SIG-M5 (cell line): ENCODE measurements around the gene HTT.

Experiments used
- DNase-seq: peaks from one replicate; lab custom pipeline; 2025; lab: John Stamatoyannopoulos, UW

HTT gene

GRCh38 chr4:3074078-3074845 lies at the start of gene HTT, which contains the start of gene HTT-AS:
Gene HTT (plus strand): TSS chr4:3074681. CDS start chr4:3074826, 145 bp downstream.
Gene HTT-AS (minus strand): TSS chr4:3074538.
- DNase-seq = peak; percentile 54

DNA sequence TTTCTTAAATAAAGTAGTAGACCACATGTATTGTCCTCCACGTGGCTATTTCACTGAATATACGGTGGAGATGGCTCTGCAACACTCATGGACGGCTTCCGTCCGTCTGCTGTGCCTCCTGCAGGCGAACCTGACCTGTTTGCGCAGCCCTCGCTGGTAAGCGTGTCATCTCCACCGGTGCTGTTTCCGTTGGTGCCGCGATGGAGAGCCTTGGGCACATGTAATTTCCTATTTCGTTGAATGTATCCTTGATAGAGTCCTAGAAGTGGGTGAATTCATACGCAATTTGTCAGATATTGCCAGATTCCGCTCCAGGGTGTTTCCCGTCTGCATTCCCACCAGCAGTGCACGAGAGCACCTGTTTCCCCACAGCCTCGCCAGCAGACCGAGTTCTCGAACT lies 48.6 kb upstream of the HTT start:
- DNase-seq = no peak

- DNase-seq = no peak
Observed at GRCh38 chr4:3026540-3026939, 47.9 kb upstream of the HTT start.

GRCh38 chr4:3029464-3029863 lies 45.0 kb upstream of the HTT start:
- DNase-seq = no peak

- DNase-seq = no peak
Observed at GRCh38 chr4:3030566-3031356, 43.7 kb upstream of the HTT start.

GRCh38 chr4:3031357-3032082 lies 43.0 kb upstream of the HTT start:
- no peak for DNase-seq

DNA sequence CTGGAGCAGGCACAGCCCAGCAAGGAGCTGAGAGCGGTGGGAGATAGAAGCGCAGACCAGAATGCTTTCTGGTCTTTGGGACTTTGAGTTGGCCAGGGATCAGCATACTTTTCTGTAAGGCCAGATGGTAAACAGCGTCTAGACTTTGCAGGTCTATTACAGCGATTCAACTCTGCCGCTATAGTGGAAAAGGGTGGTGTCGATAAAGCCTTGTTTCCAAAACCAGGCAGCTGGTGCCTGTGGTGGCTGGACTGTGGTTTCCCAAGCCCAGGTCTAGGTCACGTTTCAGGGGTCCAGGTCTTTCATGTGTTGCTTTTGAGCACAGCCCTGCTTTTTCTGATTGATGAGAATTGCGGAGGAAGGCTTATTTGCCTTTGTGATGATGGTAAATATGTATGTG lies 40.2 kb upstream of the HTT start:
- DNase-seq = no peak

GRCh38 chr4:3035249-3035648 lies 39.2 kb upstream of the HTT start:
- DNase-seq = no peak

DNA sequence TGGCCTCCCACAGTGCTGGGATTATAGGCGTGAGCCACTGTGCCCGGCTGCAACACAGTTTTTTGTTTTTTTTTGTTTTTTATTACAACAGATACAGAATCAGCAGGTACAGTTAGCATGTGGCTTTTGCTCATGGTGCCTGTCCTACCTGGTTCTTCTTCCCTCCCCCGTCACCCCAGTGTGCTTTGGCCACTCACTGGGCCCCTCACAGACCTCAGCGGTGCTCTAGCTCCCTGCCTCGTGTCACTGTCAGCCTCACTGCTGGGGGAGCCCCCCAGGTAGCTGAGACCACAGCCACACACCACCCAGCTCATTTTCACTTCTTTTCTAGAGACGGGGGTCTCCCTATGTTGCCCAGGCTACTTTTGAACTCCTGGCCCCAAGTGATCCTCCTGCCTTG lies 38.8 kb upstream of the HTT start:
- DNase-seq = no peak

GRCh38 chr4:3036131-3036952 lies 38.1 kb upstream of the HTT start:
- no peak for DNase-seq

GRCh38 chr4:3037957-3038461 lies 36.5 kb upstream of the HTT start:
- no peak for DNase-seq

- DNase-seq = no peak
Observed at GRCh38 chr4:3039706-3040366, 34.6 kb upstream of the HTT start.

DNA sequence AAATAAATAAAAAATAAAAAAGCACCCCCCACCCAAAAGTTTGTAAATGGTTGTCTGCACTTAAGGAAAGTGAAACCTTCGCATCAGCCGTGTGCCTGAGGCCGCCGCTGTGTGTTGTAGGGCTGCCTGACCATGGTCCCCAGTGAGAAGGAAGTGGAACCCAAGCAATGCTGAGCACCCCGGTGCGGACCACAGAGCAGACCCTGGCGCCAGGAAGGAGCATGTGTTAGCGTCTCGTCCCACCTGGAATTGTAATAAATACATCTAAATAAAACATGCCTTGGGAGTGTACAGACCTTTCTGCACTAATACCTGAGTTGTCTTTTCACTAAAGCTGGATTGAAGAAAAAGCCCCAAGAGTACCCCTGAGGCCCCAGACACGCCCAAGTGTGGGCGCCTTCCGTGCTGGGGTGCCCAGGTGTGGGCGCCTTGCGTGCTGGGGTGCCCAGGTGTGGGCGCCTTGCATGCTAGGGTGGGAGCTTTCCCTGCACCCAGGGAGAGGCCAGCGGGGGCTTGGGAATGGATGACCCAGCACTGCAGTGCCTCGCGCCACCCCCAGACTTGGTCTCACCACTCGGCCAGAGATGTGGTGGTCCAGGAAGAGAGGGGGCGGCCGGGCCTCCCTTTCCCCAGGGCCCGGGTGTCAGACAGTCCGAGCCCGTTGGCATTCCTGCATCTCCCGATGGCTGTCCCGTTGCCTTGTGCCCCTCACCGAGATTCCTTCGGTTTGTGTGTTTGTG lies 33.9 kb upstream of the HTT start:
- DNase-seq = no peak

DNA sequence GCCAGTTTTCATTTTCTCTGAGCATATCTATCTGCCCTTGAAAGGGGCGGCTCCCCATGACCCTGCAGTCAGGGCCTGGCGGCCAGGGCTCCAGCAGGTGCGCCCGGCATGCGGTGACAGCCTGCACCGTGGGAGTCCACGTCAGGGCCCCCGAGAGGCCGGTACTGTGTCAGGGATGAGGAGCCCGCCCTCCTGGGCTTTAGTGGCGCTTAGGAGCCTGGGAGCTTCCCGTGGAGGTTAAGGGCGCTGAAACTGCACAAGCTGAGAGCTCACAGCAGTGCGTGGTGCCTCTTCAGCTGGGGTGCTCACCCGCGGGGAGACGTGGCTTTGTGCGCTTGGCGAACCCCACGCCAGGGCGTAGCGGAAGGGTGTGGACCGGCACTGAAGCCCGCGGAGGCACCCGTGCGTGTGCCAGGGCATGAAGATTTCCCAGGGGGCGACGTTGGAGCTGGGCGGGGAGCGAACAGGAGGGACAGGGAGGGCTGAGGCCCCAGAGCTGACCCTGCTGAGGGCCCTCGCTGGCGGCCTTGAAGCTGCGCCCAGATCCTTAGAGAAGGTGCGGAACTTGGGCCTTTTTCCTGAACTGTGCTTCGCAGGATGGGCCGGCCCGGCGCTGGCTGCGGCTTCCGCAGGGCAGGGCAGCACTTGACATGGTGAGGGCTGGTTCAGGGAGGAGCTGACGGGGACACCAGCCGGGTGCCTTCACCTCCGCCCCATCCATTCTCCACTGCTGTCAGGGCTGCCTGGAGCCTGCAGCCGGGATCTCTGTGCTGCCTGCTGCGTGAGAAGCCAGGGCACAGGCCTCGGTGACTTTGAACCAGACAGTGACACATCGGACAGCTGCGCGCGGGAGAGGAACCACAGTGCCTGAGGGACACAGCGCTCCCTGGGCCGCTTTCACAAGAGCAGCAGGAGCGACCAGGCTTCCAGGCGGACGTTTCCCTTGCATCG lies 33.0 kb upstream of the HTT start:
- DNase-seq = no peak

DNA sequence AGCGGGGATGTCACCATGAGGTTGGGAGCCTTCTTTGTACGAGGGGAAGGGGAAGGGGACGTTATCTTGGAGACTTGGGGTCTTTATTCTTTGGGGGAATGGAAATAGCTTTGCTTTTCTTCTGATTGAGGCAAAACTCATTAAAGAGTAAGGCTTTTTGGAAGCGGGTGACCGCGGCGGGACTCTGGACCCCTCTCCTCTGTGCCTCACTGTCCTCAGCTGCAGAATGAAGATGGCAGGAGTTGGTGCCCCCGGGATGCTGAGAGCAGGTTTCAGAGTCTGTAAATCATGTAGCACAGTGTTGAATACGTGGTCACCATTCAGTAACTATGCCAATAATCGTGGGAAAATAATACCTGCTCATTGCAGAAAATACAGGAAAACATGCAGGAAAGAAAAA lies 32.3 kb upstream of the HTT start:
- no peak for DNase-seq

GRCh38 chr4:3043282-3044020 lies 31.0 kb upstream of the HTT start:
- DNase-seq = no peak

DNA sequence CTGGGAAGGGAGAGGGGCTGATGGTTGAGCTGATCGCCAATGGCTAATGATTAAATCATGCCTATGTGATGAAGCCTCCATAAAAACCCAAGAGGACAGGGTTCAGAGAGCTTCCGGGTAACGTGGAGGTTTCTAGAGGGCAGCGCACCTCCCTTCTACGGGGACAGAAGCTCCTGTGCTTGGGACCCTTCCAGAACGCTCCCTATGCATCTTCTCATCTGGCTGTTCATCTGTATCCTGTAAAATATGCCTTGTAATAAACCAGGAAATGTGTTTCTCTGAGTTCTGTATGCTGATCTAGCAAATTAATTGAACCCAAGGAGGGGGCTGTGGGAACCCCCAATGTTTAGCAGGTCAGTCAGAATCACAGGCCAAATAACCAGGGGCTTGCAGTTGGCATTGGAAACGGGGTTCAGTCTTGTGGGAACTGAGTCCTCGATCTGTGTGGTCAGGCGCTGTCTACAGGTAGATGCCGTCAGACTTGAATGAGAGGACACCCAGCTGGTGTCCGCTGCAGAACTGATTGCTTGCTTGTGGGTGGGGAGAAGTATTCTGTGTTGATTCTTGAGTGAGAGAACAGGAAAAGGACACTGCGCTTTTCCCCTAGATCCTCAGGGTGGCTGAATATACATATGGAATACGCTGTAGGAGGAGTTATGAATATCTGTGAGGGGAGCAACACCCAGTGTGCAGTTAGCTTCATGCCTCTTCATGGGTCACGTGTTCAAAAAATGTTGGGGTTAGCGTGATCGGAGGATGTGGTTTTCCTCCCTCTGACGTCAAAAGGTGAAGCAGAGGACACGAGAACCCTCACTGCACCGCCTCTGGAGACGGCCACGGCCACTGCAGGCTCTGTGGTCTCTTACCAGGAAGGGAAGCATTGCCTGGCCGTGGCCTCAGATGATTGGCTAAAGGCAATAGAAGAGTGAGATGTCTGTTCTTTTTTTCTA lies 29.3 kb upstream of the HTT start:
- no peak for DNase-seq
